CD14-positive monocyte (primary cell): Measurements from ENCODE around the gene CHST2. TPM values are rescaled to one million over a fixed set of nuclear protein-coding genes. Genes with fewer than 3 reads are reported as not detected.

Source experiments
- DNase-seq, 3 donors: peaks; one replicate each; pipeline ENCODE4 v3.0.0-alpha.2; 2011 to 2022
- H2AFZ ChIP-seq: 2 replicates; pipeline ENCODE4 v1.6.0; 2012; ENCODE audit warnings: mild to moderate bottlenecking, low read depth, low read length, inconsistent platforms; ENCODE audit not compliant: insufficient read depth, poor library complexity, severe bottlenecking
- H3K27ac ChIP-seq, 2 donors: 1 replicate in 1 of 2; 2 replicates in 1 of 2; pipeline ENCODE4 v1.5.1; 2012 to 2013; ENCODE audit warnings: low read length in 2 of 2, control low read depth in 1 of 2, inconsistent platforms in 1 of 2, low read depth in 1 of 2, mild to moderate bottlenecking in 1 of 2
- H3K27me3 ChIP-seq, 2 donors: one replicate each; pipeline versions ENCODE4 v1.6.0 to v1.6.1; 2011 to 2013; ENCODE audit warnings: low read length in 2 of 2; ENCODE audit not compliant: control insufficient read depth in 2 of 2, insufficient read depth in 2 of 2
- H3K36me3 ChIP-seq, 2 donors: replicated peaks in 1 of 2; 1 replicate in 1 of 2; 2 replicates in 1 of 2; pipeline versions ENCODE4 v1.5.1 to v1.6.1; 2012 to 2013; ENCODE audit warnings: low read length in 2 of 2, control low read depth in 1 of 2, inconsistent platforms in 1 of 2, mild to moderate bottlenecking in 1 of 2; ENCODE audit not compliant: insufficient read depth in 2 of 2, control insufficient read depth in 1 of 2
- H3K4me1 ChIP-seq, 2 donors: 1 replicate in 1 of 2; 2 replicates in 1 of 2; pipeline versions ENCODE4 v1.5.1 to v1.6.1; 2012 to 2013; ENCODE audit warnings: low read length in 2 of 2, control low read depth in 1 of 2, inconsistent platforms in 1 of 2, mild to moderate bottlenecking in 1 of 2, moderate library complexity in 1 of 2; ENCODE audit not compliant: insufficient read depth in 2 of 2, control insufficient read depth in 1 of 2
- H3K4me2 ChIP-seq: replicated peaks from 2 replicates; pipeline ENCODE3; 2012; ENCODE audit warnings: low read length, moderate library complexity, mild to moderate bottlenecking; ENCODE audit not compliant: poor library complexity, severe bottlenecking; ENCODE audit errors: extremely low read depth
- H3K4me3 ChIP-seq, 3 experiments: fragments of 200-600 bp in 1 of 3; sonication (generic) in 1 of 3; replicated peaks in 1 of 3; 1 replicate in 2 of 3; 2 replicates in 1 of 3; pipeline ENCODE4 v1.5.1; 2011 to 2013; ENCODE audit warnings: low read length in 3 of 3, mild to moderate bottlenecking in 3 of 3, control low read depth in 2 of 3, low read depth in 2 of 3, inconsistent platforms in 1 of 3, moderate library complexity in 1 of 3
- H3K79me2 ChIP-seq: 2 replicates; pipeline ENCODE4 v1.6.0; 2012; ENCODE audit warnings: mild to moderate bottlenecking, control low read depth, inconsistent platforms, low read length, moderate library complexity; ENCODE audit not compliant: insufficient read depth
- H3K9ac ChIP-seq: 2 replicates; pipeline ENCODE4 v1.6.0; 2017; ENCODE audit warnings: low read length, mild to moderate bottlenecking; ENCODE audit not compliant: insufficient read depth, poor library complexity, severe bottlenecking
- H3K9me3 ChIP-seq, 2 donors: replicated peaks in 1 of 2; 1 replicate in 1 of 2; 2 replicates in 1 of 2; pipeline versions ENCODE4 v1.5.1 to v1.6.1; 2012 to 2013; ENCODE audit warnings: low read length in 2 of 2, control low read depth in 1 of 2; ENCODE audit not compliant: control insufficient read depth in 1 of 2, insufficient read depth in 1 of 2
- H4K20me1 ChIP-seq: 2 replicates; pipeline ENCODE4 v1.6.0; 2012; ENCODE audit warnings: mild to moderate bottlenecking, low read length, control low read depth, moderate library complexity; ENCODE audit not compliant: insufficient read depth
- H3K27ac Mint-ChIP-seq, 7 donors: one replicate each; pipeline ENCODE4 v1.8.0; 2020; ENCODE audit warnings: mild to moderate bottlenecking in 7 of 7, mixed read lengths in 7 of 7, moderate library complexity in 6 of 7, inconsistent platforms in 2 of 7
- H3K27me3 Mint-ChIP-seq, 3 donors: one replicate each; pipeline ENCODE4 v1.8.0; 2021 to 2022; ENCODE audit warnings: low read depth in 3 of 3, mild to moderate bottlenecking in 3 of 3, mixed read lengths in 3 of 3, moderate library complexity in 3 of 3, inconsistent platforms in 1 of 3
- H3K36me3 Mint-ChIP-seq, 2 donors: one replicate each; pipeline ENCODE4 v1.8.0; 2020; ENCODE audit warnings: mixed read lengths in 2 of 2, inconsistent platforms in 1 of 2, mild to moderate bottlenecking in 1 of 2
- H3K4me1 Mint-ChIP-seq: one replicate; pipeline ENCODE4 v1.8.0; 2020; ENCODE audit warnings: mild to moderate bottlenecking, mixed read lengths
- H3K4me3 Mint-ChIP-seq, 2 donors: one replicate each; pipeline ENCODE4 v1.8.0; 2020; ENCODE audit warnings: mild to moderate bottlenecking in 2 of 2, mixed read lengths in 2 of 2, moderate library complexity in 1 of 2
- H3K9me3 Mint-ChIP-seq, 7 donors: one replicate each; pipeline ENCODE4 v1.8.0; 2020 to 2022; ENCODE audit warnings: mixed read lengths in 7 of 7, mild to moderate bottlenecking in 6 of 7, moderate library complexity in 6 of 7, inconsistent platforms in 2 of 7
- WGBS: methylation state at CpG from one replicate; pipeline ENCODE4 v1.1.5; 2013; ENCODE audit warnings: missing lambda C conversion rate; ENCODE audit not compliant: insufficient coverage; 5-methylcytosine and 5-hydroxymethylcytosine counted together
- intact Hi-C, 2 donors: fragments of 100-400 bp; cut with micrococcal nuclease; formaldehyde crosslinking; loops; one replicate each; pipeline versions ENCODE4 v1.15.0 to v1.15.1; 2023
- polyA plus RNA-seq, 3 donors: library from polyadenylated mRNA; depleted of rRNA in 1 of 3; unstranded in 2 of 3; stranded (reverse) in 1 of 3; fragments of 300-500 nt in 2 of 3; fragments of >200 nt in 1 of 3; fragmentation: Illumina TruSeq in 2 of 3; gene quantifications; 1 replicate in 2 of 3; 2 replicates in 1 of 3; pipeline ENCODE4 v1.2.3, GENCODE V29; 2012 to 2021
- TF ChIP-seq, protein P1 (sequence below): fragments of 200-600 bp; IDR thresholded peaks from one replicate; pipeline ENCODE4 v1.8.0; 2022; ENCODE audit warnings: antibody characterized with exemption, mild to moderate bottlenecking

CHST2 gene
- polyA plus RNA-seq, 3 donors, result 6.1 to 18.0 (median 9.6) TPM

DNA sequence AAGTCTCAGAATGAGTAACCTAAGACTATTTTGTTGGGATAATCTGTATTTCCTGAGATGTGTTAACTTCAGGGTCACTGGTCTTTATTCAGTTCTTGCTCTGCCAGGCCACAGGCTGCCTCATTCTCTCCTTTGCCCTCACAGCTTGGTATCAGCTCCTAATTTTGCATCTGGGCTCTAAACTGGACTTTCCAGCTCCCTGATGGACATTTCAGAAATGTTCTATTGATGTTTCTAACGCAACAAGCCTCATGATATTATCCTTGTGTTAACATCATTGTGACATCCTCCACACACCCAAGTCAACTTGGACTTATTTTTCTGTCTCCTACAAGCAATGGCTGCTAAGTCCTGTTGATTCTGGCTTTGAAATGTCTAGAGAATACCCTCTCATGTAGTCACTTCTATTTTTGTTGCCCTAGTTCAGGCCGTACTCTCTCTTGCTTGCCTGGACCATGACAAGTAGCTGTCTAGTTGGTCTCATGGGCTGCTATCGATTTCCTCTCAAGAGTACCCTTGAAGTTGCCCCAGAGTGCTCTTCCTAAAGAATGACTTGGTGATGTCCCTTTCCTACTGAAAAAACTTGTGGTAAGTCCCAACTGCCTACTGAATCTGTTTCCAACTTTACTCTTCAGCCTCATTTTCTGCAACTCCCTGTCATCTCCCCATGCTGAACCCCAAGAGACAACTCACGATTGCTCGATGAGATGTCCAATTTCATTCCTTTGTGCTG lies 52.7 kb downstream of the CHST2 start:
- no peak for DNase-seq
- no peak overlapping the region for H3K4me2 ChIP-seq
- no peak overlapping the region for H3K9ac ChIP-seq
- no peaks in the 10 kb centered on the region for H3K9me3 ChIP-seq
- no peaks in the 10 kb centered on the region for H4K20me1 ChIP-seq
- no peak overlapping the region for H2AFZ ChIP-seq
- H3K4me1 ChIP-seq, result peaks cover 53 to 54% of the 10 kb centered on the region in 2 donors
- no peaks in the 10 kb centered on the region for H3K79me2 ChIP-seq
- Mint-ChIP-seq H3K27ac (peak overlapping the region in 2 of 7 donors; percentile 34 to 48), H3K4me3 (no peak overlapping the region), H3K9me3 (peaks cover 0 to 10% (median 6%) of the 10 kb centered on the region in 7 donors), H3K36me3 (peaks cover 6 to 8% of the 10 kb centered on the region in 2 donors), H3K27me3 (peaks cover 0 to 2% (median 2%) of the 10 kb centered on the region in 3 donors), H3K4me1 (peaks cover 60% of the 10 kb centered on the region)
- no peaks in the 10 kb centered on the region for H3K27me3 ChIP-seq
- intact Hi-C loops, result no loop called here
- TF ChIP-seq, protein P1, sequence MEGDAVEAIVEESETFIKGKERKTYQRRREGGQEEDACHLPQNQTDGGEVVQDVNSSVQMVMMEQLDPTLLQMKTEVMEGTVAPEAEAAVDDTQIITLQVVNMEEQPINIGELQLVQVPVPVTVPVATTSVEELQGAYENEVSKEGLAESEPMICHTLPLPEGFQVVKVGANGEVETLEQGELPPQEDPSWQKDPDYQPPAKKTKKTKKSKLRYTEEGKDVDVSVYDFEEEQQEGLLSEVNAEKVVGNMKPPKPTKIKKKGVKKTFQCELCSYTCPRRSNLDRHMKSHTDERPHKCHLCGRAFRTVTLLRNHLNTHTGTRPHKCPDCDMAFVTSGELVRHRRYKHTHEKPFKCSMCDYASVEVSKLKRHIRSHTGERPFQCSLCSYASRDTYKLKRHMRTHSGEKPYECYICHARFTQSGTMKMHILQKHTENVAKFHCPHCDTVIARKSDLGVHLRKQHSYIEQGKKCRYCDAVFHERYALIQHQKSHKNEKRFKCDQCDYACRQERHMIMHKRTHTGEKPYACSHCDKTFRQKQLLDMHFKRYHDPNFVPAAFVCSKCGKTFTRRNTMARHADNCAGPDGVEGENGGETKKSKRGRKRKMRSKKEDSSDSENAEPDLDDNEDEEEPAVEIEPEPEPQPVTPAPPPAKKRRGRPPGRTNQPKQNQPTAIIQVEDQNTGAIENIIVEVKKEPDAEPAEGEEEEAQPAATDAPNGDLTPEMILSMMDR, result no peak
- no CpG with 5 or more reads among the region's 5 CpGs for WGBS
- no peak overlapping the region for H3K27ac ChIP-seq
- no peaks in the 10 kb centered on the region for H3K36me3 ChIP-seq
- no peak overlapping the region for H3K4me3 ChIP-seq

DNA sequence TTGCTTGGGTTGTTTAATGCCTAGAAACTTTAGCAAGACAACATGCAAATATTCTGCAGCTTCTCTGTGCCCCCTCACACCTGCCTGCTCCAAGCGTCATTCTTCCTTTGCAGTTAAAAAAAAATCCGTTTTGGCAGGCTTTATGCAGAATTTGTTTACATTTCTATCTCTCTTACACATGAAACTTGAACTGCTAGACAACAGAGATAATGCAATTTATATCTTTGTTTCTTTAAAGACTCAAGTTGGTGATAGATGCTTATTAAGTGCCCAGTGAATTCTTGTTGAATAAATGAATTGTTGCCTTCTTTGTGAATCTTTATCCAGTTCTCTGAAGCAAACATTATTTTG lies 53.2 kb downstream of the CHST2 start:
- Histone ChIP-seq H3K4me3 (no peak overlapping the region), H3K9me3 (no peaks in the 10 kb centered on the region), H3K79me2 (no peaks in the 10 kb centered on the region), H4K20me1 (no peaks in the 10 kb centered on the region), H3K4me1 (peaks cover 48 to 49% of the 10 kb centered on the region in 2 donors), H3K27ac (no peak overlapping the region), H2AFZ (no peak overlapping the region), H3K27me3 (no peaks in the 10 kb centered on the region), H3K36me3 (no peaks in the 10 kb centered on the region), H3K4me2 (no peak overlapping the region), H3K9ac (no peak overlapping the region)
- Mint-ChIP-seq H3K36me3 (peaks cover 6 to 8% of the 10 kb centered on the region in 2 donors), H3K9me3 (peaks cover 0 to 10% (median 6%) of the 10 kb centered on the region in 7 donors), H3K27me3 (peaks cover 0 to 2% (median 2%) of the 10 kb centered on the region in 3 donors), H3K4me1 (peaks cover 57% of the 10 kb centered on the region), H3K27ac (no peak overlapping the region), H3K4me3 (no peak overlapping the region)
- TF ChIP-seq, protein P1, result no peak
- DNase-seq, result no peak
- intact Hi-C loops, result no loop called here
- WGBS, result no CpG with 5 or more reads among the region's 2 CpGs
